Measurements from ENCODE around the gene MAPRE2.
"Not testable (repeated sequence)": the region's sequence is repeated elsewhere in the genome, so short reads cannot be mapped to it uniquely, and the experiment has no call there.

Gene MAPRE2

DNA sequence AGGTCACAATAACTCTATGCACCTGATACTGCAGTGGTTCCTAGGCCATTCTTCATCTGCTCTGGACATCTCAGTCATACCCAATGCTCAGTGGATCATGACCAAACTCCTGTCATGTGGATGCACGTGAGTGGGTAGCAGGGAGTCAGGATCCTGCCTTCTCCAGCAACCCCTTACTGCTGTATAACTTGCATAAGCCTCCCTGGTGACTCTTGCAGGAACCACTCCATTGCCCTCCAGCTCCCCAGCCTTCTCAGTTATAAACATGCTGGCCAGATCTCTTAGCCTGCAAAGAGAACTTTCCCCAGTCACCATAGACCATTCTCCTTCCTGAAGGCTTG lies 101.0 kb downstream of the MAPRE2 start:
- in situ Hi-C loops (cut with HindIII; ENCODE audit: low sequenced_read_pairs), result loop anchor here (10.0 kb wide), 1 partner anchor 117 kb away; no protein-coding TSS in a partner anchor

DNA sequence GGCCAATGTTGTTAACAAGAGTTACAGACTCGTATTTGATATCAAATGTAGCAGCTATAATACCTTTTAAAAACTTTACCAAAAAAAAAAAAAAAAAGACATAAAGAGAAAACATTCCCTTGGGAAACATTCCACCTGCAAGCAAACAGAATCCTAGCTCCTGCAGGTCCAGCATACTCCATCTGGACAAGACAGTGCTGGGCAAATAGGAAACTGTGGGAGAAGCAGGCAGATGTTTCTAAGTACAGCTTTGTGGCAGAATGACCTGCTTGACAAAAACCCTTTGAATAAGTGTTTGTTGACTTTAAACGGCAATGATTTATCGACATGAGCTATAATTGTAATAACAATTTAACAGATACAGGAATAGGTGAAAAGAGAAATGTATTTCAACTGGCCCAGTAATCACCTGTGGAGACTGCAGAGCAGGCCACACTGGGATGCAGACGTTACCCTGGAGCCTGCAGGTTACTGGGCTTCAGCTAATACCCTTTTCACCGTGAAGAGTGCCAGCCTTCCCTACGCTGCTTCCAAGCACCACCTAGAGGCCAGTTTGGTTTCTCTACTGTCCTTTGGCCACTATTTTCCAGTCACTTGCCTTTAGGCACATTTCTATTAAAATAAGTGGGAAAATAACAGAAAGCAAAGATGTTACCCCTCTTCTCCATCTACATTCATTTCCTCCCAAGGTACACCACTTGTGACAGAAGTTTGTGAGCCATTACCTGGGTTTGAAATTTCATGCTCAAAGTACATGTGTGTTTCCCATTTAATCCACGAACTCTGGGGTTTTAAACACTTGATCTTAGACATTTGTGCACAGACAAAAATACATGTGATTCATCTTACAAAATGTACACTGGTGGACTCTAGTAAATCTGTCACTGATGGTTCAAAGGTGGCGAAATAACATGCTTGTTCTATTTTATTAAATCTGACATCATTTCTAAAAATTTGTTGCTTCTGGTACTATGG lies 102.7 kb downstream of the MAPRE2 start:
- in situ Hi-C loops (cut with HindIII; ENCODE audit: low sequenced_read_pairs), result loop anchor here (10.0 kb wide), 1 partner anchor 119 kb away; no protein-coding TSS in a partner anchor

- in situ Hi-C loops (cut with HindIII; ENCODE audit: low sequenced_read_pairs), result loop anchor here (10.0 kb wide), 1 partner anchor 120 kb away; no protein-coding TSS in a partner anchor
These were observed 103.5 kb downstream of the MAPRE2 start for GRCh38 chr18:35144698-35145097.

GRCh38 chr18:35150195-35150594 lies 109.0 kb downstream of the MAPRE2 start:
- in situ Hi-C loops (cut with HindIII; ENCODE audit: low sequenced_read_pairs), result not testable (repeated sequence)

DNA sequence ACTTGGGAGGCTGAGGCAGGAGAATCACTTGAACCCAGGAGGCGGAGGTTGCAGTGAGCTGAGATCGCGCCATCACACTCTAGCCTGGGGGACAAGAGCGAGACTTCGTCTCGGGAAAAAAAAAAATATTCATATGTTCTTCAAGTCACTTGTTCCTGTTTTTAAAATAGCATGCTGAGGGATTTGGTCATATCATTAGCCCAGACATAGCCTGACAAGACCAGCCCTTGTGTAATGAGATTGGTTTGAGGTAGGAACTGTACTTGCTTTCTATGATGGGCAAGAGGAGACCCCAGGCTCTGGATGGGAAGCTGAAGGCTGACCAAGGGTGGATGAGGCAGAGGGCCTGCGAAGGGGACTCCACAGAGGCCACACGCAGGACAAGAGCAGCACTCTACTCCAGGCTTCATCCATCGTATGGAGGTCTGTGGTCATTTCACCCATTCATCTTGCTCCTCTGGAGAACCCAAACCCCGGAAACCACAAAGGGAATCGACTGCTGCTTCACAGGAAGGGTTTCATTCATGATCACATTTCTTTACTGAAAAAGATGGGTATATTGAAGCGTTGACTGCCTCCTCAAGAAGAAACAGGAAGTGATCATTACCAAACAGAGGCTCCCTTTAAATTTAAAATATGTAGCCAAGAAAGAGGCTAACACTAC lies 112.5 kb downstream of the MAPRE2 start:
- in situ Hi-C loops (cut with HindIII; ENCODE audit: low sequenced_read_pairs), result no loop called here

- in situ Hi-C loops (cut with HindIII; ENCODE audit: low sequenced_read_pairs), result no loop called here
These were observed 114.3 kb downstream of the MAPRE2 start for GRCh38 chr18:35155398-35156117.

DNA sequence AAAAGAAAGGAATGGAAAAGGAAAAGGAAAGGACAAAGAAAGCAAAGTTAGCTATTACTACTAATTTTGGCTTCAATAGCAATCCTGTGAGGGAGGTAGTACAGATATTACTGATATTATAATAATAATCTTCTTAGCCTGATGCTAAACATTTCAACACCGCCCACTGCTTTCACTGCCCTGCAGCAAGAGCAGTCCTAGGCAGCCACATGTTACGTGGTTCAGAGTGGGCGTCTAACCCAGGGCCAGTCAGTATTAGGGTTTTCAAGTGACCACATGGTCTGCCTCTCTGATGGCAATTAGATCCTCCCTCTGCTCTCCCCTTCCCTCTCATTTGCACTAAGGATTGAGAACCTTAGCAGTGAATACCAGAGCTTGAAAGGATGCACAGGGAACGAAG lies 116.0 kb downstream of the MAPRE2 start:
- in situ Hi-C loops (cut with HindIII; ENCODE audit: low sequenced_read_pairs), result no loop called here

DNA sequence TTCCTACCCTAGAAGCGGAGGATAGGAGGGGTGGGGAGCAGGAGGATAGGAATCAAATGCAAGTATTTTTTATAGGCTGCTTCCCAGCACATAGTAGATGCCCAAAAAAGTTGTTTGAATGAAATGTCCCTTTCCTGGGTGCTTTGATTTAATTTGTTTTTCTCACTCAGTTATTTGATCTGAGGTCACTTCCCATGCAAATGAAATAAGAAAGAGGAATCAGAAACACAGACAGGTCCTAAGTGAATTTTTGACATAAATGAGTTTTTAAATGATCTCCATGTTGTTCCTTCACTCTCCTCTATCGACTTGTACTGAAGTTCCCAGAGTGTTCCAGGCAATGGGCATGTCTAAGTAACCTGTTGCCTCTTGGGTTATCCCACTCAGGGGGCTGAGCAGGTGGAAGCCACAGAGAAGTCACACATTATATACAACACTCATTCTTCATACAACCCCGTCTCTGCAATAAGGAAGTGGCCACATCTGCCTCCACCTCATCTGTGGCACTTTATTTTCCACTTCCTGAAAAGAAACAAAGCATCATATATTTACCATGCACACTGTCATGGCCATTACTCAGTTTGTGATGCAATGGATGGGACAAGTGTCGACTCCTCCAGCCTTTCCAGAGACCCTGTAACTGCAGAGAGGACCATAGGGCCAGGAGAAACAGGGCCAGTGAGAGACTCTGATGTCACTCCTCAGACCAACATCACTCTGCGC lies 117.7 kb downstream of the MAPRE2 start:
- in situ Hi-C loops (cut with HindIII; ENCODE audit: low sequenced_read_pairs), result no loop called here

DNA sequence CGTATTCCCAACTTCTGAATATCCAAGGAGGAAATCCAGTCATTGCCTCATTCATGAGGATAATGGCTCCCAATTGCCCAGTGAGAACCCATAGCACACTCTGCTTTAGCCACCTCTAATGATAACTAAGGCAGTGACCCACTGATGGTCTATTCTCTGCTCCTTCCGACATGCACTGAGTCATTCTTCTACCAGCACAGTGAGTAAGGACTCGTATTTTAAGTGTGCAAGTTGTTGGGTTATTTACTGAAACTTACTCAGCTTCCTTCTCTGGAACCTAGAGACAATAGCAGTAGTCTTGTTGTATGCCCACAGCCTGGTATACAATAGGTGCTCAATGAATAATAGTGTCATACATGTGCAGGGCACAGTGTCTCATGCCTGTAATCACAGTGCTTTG lies 118.6 kb downstream of the MAPRE2 start:
- in situ Hi-C loops (cut with HindIII; ENCODE audit: low sequenced_read_pairs), result no loop called here

DNA sequence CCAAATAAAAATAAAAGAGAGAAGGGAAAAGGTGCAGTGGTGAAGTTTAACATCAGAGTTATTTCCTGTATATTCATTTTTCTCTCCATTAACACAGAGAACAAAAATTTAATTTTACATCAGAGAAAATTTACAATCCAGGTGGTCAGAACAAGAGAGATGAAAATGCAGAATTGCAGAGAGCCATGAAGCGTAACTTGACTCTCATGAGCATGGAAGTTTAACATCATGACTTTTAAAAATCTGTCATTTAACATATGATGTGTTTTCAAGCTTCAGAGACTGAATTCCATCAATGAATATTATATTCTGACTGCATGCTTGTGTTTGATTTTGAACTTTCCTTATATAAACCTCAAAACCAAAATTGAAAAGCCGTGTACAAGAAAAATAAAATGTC lies 120.3 kb downstream of the MAPRE2 start:
- in situ Hi-C loops (cut with HindIII; ENCODE audit: low sequenced_read_pairs), result no loop called here

DNA sequence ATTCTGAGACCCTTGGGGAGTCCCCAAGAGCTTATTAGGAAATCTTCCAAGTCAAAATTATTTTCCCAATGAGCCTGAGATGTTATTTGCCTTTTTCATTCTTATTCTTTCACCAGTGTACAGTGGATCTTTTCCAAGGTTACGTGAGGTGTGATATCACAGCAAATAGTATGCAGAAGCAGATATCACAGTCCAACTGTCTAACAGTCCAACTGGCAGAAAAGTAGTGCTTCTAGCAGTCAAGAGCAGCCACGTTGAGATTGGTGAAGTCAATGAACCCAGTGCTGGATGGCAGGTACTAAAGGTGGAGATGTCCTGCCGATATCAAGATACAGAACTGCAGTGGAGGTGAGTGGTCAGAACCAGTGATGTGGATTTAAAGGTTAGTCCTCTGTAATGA lies 120.7 kb downstream of the MAPRE2 start:
- in situ Hi-C loops (cut with HindIII; ENCODE audit: low sequenced_read_pairs), result no loop called here

DNA sequence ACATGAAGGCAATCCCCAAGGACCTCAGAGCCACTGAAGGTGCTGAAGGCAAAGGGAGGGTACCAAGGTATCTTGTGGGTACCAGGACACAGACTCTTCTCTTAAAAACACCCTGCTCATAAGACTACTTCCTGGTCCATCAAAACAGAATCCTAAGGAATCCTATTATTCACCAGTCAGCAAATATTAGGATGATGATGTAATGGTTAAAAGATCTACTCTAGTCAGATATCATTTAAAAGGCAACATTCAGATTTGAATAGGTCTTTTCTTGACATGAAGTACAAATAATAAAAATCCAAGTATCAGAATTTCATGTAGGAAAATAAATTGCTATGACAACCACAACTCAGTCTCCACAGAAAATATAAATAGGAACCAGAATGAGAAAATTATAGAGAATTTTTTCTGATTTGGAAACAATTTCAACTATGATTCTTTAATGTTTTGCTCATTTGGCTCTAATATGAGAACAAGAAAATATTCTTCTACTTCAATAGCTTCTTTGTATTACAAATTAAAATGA lies 121.9 kb downstream of the MAPRE2 start:
- in situ Hi-C loops (cut with HindIII; ENCODE audit: low sequenced_read_pairs), result no loop called here

GRCh38 chr18:35163721-35164120 lies 122.5 kb downstream of the MAPRE2 start:
- in situ Hi-C loops (cut with HindIII; ENCODE audit: low sequenced_read_pairs), result no loop called here

DNA sequence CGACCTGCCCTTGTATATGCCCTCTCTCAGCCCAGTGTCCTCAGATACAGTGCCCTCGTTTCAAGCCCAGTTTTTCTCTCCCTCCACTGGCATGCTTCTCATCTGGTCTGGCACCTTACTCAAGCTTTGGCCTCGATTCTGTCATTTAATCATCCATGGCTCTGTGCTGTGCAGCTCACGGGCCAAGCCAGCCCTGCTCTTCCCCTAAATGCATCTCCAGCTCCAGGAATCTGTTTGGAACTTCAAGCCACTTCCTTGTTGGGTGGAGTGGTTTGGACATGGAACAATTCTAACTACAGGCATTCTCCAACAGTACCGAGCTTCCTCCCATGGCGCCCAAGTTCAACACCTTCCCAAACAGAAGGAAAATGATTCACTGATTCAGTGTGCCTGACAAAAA lies 122.9 kb downstream of the MAPRE2 start:
- in situ Hi-C loops (cut with HindIII; ENCODE audit: low sequenced_read_pairs), result no loop called here

GRCh38 chr18:35167332-35167731 lies 126.1 kb downstream of the MAPRE2 start:
- in situ Hi-C loops (cut with HindIII; ENCODE audit: low sequenced_read_pairs), result no loop called here

DNA sequence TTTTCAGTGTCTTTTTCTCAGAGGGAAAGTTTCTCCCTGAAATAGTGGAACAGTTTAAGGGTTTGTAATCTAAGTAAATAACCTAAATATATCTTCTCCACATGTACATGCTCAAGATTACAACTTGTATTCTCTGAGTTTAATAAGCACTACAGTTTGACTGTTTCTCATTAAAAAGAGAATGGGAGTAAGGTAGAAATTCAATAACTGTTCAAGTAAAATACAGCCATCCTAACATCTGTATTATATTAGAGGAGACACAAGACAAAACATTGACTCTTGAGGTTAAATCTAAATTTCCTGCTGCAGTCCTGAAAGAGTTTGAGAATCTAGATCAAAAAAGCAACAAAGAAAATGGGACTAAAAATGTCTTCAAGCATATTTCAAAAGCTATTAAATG lies 126.6 kb downstream of the MAPRE2 start:
- in situ Hi-C loops (cut with HindIII; ENCODE audit: low sequenced_read_pairs), result no loop called here

DNA sequence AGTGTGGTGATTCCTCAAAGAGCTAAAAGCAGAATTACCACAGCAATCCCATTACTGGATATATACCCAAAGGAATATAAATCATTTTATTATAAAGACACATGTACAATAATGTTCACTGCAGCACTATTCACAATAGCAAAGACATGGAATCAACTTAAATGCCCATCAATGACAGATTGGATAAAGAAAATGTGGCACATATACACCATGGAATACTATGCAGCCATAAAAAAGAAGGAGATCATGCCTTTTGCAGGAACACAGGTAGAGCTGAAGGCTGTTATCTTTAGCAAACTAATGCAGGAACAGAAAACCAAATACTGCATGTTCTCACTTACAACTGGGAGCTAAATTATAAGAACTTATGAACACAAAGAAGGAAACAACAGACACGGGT lies 129.1 kb downstream of the MAPRE2 start:
- in situ Hi-C loops (cut with HindIII; ENCODE audit: low sequenced_read_pairs), result not testable (repeated sequence)

DNA sequence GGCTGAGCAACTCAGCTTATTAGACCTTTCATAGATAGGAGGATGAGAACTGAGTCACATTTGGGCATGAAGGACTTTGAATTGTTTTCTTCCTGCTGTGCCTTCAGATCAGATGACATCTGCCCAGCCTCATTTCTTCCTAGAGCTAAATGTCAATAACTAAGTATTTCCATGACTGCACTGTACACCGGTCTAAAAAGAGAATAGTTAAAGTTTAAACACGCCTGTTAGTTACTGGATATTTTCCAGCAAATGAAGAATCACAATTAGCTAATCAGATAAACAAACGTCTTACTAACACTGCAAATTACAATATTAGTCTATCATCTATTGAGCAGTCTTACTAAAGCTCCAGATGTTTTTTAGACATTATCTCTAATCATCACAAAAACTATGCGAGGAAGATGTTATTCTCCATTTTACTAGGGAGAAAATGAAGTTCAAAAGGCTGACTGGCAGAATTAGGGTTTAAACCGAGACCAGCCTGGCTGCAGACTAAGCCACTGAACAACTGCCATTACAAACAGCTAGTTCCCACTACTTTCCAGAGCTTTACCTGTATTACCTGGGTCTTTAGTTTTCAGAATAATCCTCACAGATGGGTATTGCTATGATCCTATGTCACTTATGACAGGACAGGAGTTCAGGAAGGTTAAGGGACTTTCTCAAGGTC lies 130.2 kb downstream of the MAPRE2 start:
- in situ Hi-C loops (cut with HindIII; ENCODE audit: low sequenced_read_pairs), result no loop called here

GRCh38 chr18:35172009-35172408 lies 130.8 kb downstream of the MAPRE2 start:
- in situ Hi-C loops (cut with HindIII; ENCODE audit: low sequenced_read_pairs), result no loop called here

DNA sequence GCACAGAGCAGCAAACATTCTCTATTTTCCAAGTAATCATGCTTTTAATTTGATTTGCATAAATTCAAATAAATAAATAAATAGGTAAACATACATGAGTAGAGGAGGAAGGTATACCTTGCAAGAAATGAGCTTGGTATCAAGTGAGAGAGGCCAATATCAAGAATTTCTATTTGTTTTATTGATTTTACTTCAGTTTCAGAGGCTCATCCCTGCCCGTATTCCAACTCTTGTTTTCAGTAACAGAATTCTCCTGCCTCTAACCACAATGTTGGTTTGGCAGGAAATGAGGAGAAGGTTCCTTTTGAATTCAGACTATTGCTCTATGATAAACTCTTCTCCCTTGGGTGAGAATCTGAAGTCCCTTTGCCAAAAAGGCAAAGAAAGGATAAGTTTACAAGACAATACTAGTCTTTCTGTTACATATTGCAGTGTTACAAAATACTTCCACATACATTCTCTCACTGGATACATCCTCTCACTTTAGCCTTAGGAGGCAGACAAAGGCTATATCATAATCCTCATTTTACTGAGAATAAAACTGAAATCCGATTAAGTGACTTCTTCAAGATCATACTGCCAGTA lies 131.3 kb downstream of the MAPRE2 start:
- in situ Hi-C loops (cut with HindIII; ENCODE audit: low sequenced_read_pairs), result no loop called here

Data from endothelial cell of hepatic sinusoid (primary cell).